Chondrocyte (in vitro differentiated cells): ENCODE results near the gene SND1. TPM values are rescaled to one million over a fixed set of nuclear protein-coding genes. Genes with fewer than 3 reads are reported as not detected.
A peak's percentile ranks its signal among the peaks of the same experiment; 100 is the strongest.

Experiments used
- DNase-seq: peaks from one replicate; pipeline ENCODE4 v3.0.0; 2021; ENCODE audit warnings: mixed read lengths, low spot score
- H3K27ac Mint-ChIP-seq: one replicate; pipeline ENCODE4 v1.8.0; 2021; ENCODE audit warnings: mild to moderate bottlenecking, moderate library complexity, mixed read lengths; ENCODE audit not compliant: unreplicated experiment
- H3K27me3 Mint-ChIP-seq: 2 replicates; pipeline ENCODE4 v1.8.0; 2021; ENCODE audit warnings: low read depth, mixed read lengths
- H3K36me3 Mint-ChIP-seq: 2 replicates; pipeline ENCODE4 v1.8.0; 2021; ENCODE audit warnings: low read depth, mixed read lengths
- H3K4me1 Mint-ChIP-seq: 2 replicates; pipeline ENCODE4 v1.8.0; 2021; ENCODE audit warnings: low read depth, mild to moderate bottlenecking, mixed read lengths
- H3K4me3 Mint-ChIP-seq: one replicate; pipeline ENCODE4 v1.8.0; 2021; ENCODE audit warnings: mild to moderate bottlenecking, moderate library complexity, mixed read lengths; ENCODE audit not compliant: unreplicated experiment
- H3K9me3 Mint-ChIP-seq: 2 replicates; pipeline ENCODE4 v1.8.0; 2021; ENCODE audit warnings: low read depth, mixed read lengths
- CTCF ChIP-seq: fragments of 200-600 bp; sonication (generic); IDR thresholded peaks from 2 replicates; pipeline ENCODE4 v1.5.0; 2021; ENCODE audit warnings: antibody characterized with exemption, mild to moderate bottlenecking, moderate library complexity
- total RNA-seq: library from RNA; stranded (reverse); gene quantifications from 3 replicates; pipeline ENCODE4 v1.2.1, GENCODE V29; 2021

SND1 gene
- total RNA-seq, 1 donor from 2014 or later = 229 TPM

DNA sequence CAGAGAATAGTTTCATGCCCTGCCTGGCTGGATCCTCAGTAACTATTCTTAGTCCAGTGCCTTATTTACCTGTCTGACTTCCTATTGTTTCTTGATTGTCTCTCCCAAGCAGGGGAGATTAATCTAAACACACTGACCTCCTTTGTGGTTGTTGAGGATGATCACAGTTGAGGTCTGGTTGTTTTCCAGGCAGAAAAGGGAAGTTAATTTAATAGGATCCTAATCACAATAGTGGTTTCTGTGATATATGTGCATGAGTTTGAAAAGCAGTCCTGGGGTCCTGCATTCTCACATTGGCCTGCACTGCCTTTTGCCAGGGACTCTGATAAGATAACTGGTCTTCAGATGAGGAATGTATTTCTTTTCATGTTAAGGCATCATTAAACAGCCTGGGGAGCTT is 130.1 kb downstream of the SND1 start:
- Mint-ChIP-seq H3K9me3 (no peaks in the 10 kb centered on the region), H3K36me3 (peaks cover 3% of the 10 kb centered on the region), H3K4me1 (peaks cover 42% of the 10 kb centered on the region), H3K27ac (no peak overlapping the region), H3K4me3 (no peak overlapping the region), H3K27me3 (no peaks in the 10 kb centered on the region)
- TF ChIP-seq CTCF = no peak
- no peak for DNase-seq

DNA sequence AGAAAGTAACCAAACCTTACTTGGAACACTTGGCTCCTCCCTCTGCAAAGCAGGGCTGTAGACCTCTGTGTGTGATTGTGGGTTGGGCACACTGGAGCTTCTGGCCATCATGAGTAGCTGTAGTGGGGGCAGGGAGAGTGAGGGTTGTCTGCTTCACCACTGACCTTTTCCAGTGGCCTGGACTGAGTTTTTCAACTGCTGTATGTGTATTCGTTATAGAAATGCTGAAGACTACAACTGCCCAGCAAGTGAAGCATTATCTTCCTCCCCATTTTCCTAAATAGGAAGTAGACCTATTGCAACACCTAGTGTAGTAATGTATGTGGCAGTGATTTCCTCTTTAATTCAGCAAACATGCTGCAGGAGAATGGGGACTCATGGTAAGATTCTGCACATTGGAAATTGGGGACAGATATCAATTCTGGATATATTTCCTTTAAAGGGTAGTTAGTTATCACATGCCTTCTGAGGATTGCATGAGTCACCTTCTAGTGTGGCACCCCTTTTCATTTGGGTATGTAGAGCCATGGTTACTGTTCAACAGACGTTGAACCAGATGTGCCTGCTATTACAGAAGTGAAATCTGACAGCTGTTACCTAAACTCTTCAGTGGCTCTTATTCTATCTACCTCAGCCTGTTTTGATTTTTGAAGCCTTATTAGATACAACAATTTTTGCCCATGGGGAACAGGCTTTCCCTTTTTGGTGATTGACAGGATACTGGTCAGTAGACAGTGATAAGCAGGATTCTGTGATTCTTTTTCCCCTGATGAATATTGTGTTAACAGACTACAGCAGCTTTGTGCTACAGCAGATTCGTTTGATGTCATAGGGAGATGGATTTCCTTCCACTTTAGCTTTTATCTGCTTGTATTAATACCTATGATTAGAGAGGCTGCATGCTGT is 130.9 kb downstream of the SND1 start:
- H3K4me1 Mint-ChIP-seq = peaks cover 42% of the 10 kb centered on the region
- TF ChIP-seq CTCF = no peak
- no peaks in the 10 kb centered on the region for H3K27me3 Mint-ChIP-seq
- no peaks in the 10 kb centered on the region for H3K9me3 Mint-ChIP-seq
- H3K36me3 Mint-ChIP-seq = peaks cover 3% of the 10 kb centered on the region
- H3K27ac Mint-ChIP-seq = no peak overlapping the region
- no peak overlapping the region for H3K4me3 Mint-ChIP-seq
- no peak for DNase-seq

DNA sequence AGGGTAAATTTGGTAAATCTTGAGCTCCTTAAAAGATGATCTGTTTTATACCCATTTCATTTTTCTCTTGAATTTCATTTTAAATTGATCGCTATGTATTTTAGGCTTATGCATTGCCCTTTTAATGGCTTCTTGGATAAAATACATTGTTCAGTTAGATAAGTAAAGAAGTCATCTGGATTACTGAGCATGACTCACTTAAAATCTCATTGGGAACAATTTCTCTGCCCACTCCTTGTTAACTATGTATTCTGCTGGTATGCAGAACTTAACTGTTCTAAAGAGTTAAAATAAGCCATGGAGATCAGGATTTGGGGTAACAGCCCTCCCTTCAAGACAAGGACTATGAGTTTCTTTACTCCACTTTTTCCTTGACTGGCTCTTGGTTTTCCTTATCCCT is 134.2 kb downstream of the SND1 start:
- H3K27ac Mint-ChIP-seq = no peak overlapping the region
- no peak overlapping the region for H3K4me3 Mint-ChIP-seq
- peaks cover 3% of the 10 kb centered on the region for H3K36me3 Mint-ChIP-seq
- H3K4me1 Mint-ChIP-seq = peaks cover 52% of the 10 kb centered on the region
- H3K9me3 Mint-ChIP-seq = no peaks in the 10 kb centered on the region
- no peak for DNase-seq
- H3K27me3 Mint-ChIP-seq = no peaks in the 10 kb centered on the region
- no peak for TF ChIP-seq CTCF

DNA sequence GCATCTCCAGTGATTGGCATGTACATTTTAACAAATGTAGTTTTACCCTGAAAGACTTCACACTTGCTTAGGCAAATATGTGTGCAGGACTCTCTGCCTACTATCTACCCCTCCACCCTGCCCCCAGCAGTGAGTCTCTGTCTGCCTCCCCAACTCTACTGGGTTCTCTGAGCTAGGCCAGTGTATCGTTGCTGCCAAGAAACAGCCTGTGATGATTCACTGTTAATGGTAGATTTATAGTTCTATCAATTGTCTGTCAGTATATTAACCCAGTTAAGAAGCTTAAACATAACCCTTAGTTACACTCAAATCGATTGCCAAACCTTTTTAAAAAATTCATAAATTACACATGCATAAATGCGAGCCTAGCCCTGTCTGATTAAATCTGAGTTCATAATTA is 137.0 kb downstream of the SND1 start:
- Mint-ChIP-seq H3K9me3 (no peaks in the 10 kb centered on the region), H3K27ac (no peak overlapping the region), H3K4me3 (no peak overlapping the region), H3K27me3 (no peaks in the 10 kb centered on the region), H3K4me1 (peaks cover 60% of the 10 kb centered on the region), H3K36me3 (peaks cover 3% of the 10 kb centered on the region)
- DNase-seq = no peak
- TF ChIP-seq CTCF = no peak

- Mint-ChIP-seq H3K36me3 (no peaks in the 10 kb centered on the region), H3K27ac (peak overlapping the region; percentile 43), H3K4me3 (no peak overlapping the region), H3K27me3 (no peaks in the 10 kb centered on the region), H3K4me1 (peaks cover 64% of the 10 kb centered on the region), H3K9me3 (no peaks in the 10 kb centered on the region)
- TF ChIP-seq CTCF = no peak
- no peak for DNase-seq
Measured at GRCh38 chr7:127791446-127792189, 139.6 kb downstream of the SND1 start.
